ENCODE results near the gene PLXNA4.

The PLXNA4 gene

GRCh38 chr7:132435016-132435990 lies 141.0 kb downstream of the PLXNA4 start:
- FAIRE-seq = no peak

- FAIRE-seq = no peak
Measured at GRCh38 chr7:132434041-132434440, 142.2 kb downstream of the PLXNA4 start.

- no peak for FAIRE-seq
Measured at GRCh38 chr7:132433301-132433700, 143.0 kb downstream of the PLXNA4 start.

- no peak for FAIRE-seq
Measured at GRCh38 chr7:132430861-132431822, 145.1 kb downstream of the PLXNA4 start.

- FAIRE-seq = no peak
Measured at GRCh38 chr7:132430041-132430855, 146.0 kb downstream of the PLXNA4 start.

- no peak for FAIRE-seq
Measured at GRCh38 chr7:132429181-132429580, 147.1 kb downstream of the PLXNA4 start.

- no peak for FAIRE-seq
Measured at GRCh38 chr7:132428247-132428919, 147.9 kb downstream of the PLXNA4 start.

- no peak for FAIRE-seq
Measured at GRCh38 chr7:132425942-132426341, 150.3 kb downstream of the PLXNA4 start.

GRCh38 chr7:132424821-132425724 lies 151.2 kb downstream of the PLXNA4 start:
- FAIRE-seq = no peak

- FAIRE-seq = no peak
Measured at GRCh38 chr7:132424277-132424676, 152.0 kb downstream of the PLXNA4 start.

- no peak for FAIRE-seq
Measured at GRCh38 chr7:132423594-132424200, 152.6 kb downstream of the PLXNA4 start.

GRCh38 chr7:132422502-132423111 lies 153.7 kb downstream of the PLXNA4 start:
- no peak for FAIRE-seq

GRCh38 chr7:132420527-132420926 lies 155.7 kb downstream of the PLXNA4 start:
- no peak for FAIRE-seq

GRCh38 chr7:132419542-132419941 lies 156.7 kb downstream of the PLXNA4 start:
- no peak for FAIRE-seq

GRCh38 chr7:132418840-132419239 lies 157.4 kb downstream of the PLXNA4 start:
- FAIRE-seq = no peak

GRCh38 chr7:132417103-132417906 lies 159.0 kb downstream of the PLXNA4 start:
- no peak for FAIRE-seq

GRCh38 chr7:132416395-132416794 lies 159.9 kb downstream of the PLXNA4 start:
- no peak for FAIRE-seq

- no peak for FAIRE-seq
Measured at GRCh38 chr7:132415259-132415658, 161.0 kb downstream of the PLXNA4 start.

GRCh38 chr7:132414857-132415256 lies 161.4 kb downstream of the PLXNA4 start:
- no peak for FAIRE-seq
